GM19463 (cell line): ENCODE results near the gene TMX4.

Experiments used
- ATAC-seq: cut with Tn5 transposase; IDR thresholded peaks from one replicate; pipeline ENCODE4 v1.9.1; 2021; ENCODE audit warnings: mild to moderate bottlenecking, moderate library complexity; ENCODE audit not compliant: unreplicated experiment

TMX4 gene

DNA sequence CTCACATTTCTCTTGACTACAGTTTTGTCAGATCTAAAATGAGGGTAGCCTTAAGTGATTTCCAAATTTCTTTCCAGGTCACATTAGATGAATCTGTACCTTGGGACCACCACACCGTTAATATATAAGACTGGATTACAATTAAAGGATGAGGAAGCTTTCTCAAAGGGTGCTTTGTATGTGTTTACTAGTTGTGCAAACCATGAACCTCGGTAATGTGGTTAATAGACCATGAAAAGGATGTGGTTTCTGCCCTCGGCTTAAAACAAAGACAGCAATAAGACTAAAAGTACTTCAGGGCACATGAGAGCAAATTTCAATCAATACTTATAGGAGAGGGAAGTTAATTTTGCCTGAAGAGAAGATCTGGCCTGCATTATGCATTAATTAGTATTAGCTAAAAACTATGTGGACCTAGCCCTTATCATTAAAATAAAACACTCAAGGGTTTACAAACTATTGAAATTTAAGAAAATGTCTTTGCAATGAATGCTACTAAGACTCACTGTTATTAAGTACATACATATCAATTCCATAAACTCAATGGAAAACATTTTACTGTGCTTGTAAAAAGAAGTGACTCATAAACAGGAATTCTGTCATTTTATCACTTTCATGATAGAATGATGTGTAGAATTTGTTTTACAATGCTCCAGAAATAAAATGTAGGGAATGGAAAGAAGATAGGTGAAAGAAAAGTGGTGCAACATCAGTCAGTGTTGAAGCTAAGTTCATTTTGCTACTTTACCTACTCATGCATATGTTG lies 936 bp upstream of the TMX4 start:
- peak; percentile 38 for ATAC-seq

DNA sequence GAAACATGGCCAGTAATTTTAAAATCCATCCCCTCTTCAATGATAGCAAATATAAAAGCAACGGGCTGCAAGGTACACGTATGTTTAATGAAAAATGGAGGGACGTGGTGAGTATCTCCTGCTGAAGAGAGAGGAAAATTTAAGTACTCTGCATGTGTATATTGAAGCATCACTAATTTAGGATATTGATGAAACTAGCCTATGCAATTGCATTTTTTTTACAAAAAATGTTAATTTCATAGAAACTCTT lies 362 bp upstream of the TMX4 start:
- no peak for ATAC-seq

DNA sequence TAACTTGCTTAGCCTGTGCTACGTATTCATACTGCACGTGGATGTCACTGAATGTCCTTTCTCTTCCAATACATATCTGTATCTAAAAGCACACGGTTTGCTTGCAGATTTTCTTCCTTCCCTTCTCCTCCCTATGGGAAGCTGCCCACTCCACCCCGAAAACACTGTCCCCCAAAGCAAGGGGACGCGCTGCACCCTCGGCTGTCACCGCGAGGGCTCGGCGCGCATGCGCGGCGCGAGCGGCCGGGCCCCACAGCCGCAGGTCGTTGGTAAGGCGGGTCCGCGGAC lies 659 bp downstream of the TMX4 start:
- peak; percentile 61 for ATAC-seq

DNA sequence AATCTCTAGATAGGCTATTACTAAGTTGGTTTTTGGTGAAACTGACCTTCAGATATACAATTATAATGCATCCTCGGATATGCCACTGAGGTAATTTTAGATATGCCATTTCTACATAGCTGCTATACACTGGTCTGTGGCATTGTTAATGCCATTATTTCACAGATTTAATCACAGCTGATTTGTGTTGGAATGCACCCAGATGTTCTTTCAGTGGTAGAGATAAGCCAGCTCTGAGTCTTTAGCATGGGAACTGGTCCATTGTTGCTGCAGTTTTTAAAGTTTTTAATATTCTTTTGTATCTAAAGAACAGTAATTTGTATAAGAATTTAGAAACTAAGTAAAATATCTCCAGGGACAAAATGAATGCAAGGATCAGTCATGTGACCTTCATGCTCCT lies 6.8 kb downstream of the TMX4 start:
- ATAC-seq, result no peak

DNA sequence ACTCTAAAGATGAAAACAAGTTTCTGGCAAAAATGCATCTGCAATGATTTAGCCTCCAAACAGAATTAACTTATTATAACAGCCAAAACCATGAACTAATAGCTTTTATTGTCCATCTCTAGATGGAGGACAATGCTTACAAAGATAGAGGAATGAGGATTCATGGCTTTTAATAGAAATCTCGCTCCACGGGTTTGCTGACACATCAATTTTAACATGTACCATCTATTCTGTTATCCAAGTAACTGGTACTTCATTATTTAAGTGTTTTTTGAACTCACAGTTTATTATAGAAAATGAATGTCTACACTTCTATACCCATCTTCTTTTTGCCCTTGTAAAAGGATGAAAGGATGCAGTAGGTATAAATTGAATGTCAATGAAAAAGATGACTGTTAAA lies 10.8 kb downstream of the TMX4 start:
- ATAC-seq, result no peak

DNA sequence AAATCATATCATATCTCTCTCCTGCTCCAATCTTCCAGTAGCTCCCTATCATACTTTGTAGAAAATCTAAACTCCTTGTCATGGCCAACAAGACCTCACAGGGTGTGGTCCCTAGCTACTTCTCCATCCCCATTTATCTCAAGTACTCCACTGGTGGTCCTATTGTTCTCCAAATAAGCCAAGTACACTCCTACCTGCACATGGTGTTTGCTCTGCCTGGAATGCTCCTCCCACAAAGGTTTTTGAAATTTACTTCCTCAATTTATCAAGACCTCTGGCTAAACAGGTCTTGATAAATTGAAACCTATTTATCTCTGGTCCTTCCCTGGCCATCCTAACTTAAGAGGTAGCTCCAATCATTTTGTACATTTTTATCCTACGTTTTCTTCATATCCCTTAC lies 12.1 kb downstream of the TMX4 start:
- ATAC-seq, result no peak

DNA sequence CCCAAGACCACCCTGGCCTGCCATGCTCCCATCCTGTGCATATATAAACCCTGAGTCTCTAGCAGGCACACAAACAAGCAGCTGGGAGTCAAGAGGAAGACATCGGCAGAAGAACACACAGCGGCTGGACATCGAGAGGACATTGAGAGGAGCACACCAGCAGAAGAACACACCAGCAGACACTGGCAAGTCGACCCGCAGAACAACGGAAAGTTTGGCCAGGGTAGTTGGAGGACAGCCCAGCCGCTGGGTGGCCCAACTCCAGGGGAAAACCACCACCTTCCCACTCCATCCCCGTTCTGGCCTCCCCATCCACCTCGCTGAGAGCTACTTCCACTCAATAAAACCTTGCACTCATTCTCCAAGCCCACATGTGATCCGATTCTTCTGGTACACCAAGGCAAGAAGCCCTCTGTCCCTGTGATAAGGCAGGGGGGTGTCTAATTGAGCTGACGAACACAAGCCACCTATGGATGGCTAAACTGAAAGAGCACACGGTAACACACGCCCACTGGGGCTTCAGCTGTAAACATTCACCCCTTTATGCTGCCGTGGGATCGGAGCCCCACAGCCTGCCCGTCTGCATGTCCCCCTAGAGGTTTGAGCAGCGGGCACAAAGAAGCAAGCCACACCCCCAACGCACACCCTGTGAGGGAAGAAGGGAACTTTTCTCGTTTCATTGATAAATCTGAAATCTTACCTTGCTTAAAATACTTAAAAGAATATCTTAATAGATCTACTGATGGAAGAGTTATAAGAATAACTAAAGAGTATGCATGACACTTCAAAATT lies 13.8 kb downstream of the TMX4 start:
- no peak for ATAC-seq

DNA sequence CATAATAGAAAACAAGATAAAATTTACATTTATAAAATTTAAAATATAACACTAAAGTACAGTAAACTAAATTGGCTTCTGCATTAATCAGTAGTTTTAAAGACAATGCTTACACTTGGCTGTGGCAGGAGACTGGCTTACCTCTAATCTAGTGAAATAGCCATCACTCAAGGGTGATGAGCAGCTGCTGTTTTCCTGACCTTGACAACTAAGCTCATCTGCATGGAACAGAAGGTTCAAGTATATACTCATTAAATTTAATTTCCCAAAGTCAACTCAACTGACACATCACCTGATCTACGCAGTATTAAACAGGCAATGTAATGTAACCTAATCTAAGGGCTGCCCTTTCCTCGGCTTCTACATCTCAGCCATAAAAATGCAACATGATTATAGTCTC lies 14.5 kb downstream of the TMX4 start:
- no peak for ATAC-seq

DNA sequence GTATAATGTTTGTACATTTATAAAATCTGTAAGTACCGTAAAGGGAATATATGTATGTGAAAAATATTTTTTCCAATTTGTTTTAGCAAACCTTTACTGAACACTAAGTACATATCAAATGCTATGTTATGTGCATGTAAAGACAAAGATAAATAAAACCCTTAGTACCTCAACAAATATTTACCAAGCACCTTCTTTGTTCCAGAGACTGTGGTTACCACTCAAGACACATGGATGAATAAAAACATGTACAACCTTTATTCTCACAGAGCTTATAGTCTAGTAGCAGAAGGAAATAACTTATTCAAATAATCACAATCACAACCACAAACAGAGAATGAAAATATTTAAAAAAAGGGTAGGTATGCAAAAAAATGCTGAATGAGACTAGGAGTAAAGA lies 17.5 kb downstream of the TMX4 start:
- ATAC-seq, result no peak

DNA sequence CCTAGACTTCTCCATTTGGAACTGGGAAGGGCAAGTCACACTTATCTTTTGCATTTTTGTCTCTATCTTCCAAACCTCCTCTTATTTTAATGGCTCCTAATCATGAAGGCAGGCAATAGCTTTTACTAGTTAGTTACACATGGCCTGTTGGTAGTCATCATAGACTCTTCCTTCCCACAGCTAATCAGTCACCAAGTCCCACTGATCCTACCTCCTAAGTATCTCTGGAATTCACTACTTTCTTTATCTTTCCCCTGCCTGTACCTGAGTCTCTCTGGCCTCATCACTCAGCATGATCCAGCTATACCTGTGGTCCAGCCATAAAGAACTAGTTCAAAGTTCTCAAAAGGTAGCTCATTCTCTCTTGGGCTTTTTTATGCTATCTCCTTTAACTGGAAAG lies 18.8 kb downstream of the TMX4 start:
- ATAC-seq, result no peak

DNA sequence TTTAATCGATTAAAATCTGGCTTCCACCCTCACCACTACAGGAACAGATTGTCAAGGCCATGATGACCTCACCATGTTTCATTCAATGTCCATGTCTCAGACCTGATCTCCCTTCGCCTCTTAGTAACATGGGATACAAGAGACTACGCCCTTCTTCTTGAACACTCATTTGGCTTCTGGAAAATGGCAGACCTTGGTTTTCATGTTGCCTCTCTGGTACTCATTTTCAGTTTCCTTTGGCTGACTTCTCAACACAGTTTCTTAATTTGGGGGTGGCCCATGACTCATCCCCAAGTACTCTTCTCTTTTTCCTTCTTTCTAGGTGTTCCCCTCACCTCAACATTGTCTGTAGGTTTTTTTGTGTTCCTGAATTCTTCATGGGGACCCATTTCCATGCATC lies 22.7 kb downstream of the TMX4 start:
- no peak for ATAC-seq

DNA sequence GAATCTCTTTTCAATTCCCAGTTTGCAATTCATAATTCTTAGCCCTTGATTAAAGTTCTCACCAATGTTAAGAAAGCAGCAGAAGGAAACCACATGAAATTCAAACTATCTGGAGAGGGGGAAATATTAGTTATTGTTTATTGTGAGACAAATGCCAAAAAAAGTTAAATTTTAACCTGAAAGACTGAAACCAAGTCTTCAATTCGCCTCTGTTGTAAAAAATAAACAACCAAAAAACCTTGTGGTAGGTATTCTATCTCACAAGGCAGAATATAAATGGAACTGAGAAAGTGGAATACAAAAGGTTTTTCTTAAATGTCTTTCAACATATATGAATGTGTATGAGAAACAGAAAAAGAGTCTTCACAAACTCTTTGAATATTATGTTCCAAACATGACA lies 24.8 kb downstream of the TMX4 start:
- ATAC-seq, result peak; percentile 65

DNA sequence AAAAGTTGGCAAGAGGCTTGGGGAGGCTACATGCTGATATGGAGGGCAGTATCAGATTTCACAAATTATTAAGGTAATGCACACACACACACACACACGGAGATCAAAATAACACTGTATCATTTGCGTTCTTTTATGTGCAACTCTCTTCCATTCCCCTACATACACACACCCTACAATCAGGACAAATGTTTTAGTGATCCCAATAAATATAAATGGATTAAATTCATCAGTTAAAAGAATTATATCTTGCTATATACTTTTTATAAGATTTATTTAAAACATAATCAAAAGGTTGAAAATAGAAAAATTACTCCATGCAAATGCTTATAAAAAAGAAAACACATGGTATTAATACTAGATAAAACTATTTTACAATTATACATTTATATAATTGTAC lies 25.9 kb downstream of the TMX4 start:
- no peak for ATAC-seq

DNA sequence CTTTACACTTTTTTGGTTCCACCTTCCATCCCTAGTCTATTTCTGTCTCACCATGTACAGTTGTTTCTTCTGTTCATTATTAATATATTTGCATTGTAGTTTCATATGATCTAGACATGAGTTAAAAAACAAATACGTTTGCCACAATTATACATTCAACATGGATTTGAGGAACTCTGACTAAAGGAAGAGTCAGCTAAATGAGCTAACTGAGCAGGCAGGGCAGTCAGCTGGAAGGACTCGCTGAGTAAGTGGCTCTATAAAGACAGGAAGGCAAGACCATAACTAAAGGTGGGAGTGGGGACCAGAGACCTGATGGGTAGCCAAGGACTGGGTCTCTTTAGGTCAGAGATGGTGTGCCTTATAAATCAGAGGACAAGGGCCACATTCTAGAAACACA lies 26.3 kb downstream of the TMX4 start:
- no peak for ATAC-seq

DNA sequence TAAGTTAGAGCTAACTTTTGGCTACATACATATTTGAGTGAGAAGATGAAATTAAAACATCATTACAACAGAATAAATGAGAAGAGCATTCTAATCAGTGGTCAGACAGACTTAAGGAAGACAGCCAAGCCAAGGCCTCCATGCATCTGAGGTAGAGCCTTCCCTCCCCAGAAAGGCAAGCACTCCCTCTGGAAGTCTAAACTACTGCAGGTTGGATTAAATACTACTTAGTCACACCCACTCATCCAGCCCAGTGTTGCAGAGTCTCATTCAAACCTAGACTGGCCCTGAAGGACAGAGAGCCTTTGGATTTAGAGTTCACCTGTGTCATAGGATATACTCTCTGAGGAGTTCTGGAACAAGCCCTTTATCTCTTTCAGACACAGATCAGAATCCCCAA lies 29.2 kb downstream of the TMX4 start:
- no peak for ATAC-seq

DNA sequence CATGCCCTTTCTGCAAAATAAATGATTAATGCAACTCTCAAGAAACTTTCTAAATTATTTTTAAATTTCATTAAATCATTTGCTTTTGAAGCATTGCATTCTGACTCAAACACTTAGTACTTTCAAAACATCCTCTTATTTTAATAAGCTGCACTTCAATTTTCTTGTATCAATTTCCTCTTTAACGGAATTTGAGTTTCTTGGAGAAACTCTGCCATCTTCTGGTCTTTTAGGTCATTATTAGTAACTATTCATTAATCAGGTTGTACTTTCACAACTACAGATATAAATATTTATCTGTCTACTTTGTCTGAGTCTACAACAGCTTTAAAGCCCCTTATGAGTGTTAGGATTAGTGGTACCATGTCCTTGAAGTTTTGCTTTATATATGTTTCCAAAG lies 30.2 kb downstream of the TMX4 start:
- no peak for ATAC-seq

DNA sequence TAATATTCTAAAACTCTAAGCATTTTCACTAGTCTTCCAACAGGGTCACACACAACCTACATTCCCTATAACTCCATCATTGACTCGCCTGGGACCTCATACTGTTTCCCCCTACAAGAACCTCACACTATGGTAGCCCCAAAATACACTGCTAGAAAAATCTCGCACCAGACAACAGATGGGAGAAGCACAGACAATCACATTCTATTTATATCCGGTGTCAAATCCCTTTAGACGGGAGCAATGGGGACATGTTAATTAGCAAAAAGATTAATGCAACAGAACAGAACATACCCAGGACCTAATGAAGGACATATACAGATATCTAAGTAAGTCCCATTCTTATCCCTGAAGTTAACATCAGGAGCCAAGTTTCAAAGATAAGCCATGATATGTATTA lies 33.6 kb downstream of the TMX4 start:
- no peak for ATAC-seq

DNA sequence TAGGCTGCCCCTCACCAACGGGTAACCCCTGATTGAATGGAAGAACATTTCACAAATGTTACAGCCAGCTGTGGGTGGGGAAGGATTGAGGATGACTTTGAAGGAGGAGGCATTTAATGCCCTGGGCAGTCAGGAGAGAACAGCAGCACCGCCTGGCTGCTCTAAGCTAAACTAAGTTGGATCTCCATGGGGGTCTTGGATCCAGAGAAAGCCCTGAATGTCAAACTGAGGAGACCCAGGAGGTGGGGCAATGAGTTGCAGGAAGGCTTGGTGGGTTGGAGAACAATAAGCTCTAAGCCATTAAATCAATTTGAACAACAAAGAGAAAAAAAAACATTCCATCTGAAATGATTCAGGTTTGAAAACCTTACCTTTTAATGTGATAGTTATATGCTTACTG lies 35.4 kb downstream of the TMX4 start:
- no peak for ATAC-seq

DNA sequence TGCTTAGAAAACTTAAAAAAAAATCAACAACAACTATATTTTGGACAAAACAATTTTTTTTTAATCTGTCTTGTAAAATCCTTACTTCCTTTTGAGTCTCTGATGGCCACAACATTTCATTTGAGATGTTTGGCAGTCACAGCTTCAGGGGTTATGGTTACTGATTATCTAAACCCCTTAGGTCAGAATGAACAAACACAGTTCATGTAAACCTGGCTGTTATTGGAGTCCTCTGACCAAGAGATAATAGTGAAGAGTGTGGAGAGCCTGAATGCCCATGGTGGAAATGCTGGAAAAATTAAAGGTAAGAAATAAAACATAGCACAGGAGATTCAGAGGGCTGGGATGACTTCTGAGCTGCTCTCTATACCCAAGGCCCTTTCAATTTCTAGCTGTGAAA lies 38.2 kb downstream of the TMX4 start:
- no peak for ATAC-seq

DNA sequence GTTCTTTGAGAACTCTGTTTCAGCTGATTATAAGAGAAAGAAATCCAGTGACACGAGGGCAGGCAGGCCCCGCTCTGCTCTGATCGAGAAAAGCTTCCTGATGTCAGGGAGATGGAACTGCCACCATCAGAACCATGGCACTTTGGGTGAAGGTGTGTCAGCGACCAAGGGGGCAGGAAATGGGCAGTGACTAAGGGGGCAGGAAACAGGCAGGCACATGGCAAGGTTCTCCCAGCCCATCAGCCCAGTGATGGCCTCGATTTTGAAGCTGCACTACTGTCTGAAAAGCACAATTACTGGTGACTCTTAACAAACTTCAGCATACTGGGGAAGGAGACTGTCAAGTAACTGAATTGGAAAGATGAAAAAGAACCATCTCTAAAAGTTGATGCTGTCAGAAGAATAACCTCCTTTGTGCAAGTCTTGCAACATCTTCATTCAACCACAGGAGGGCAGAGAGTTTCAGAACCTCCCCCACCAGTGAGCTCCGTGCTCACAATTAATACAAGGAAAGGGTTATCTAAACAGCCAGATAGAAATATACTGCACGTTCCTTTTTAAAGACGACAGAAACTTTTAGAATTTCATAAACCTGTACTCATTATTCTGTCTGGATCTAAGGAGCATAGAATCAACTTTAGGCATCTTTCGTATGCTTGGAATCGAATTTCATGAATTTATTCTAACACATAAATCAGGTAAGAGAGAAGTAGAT lies 39.1 kb downstream of the TMX4 start:
- peak; percentile 81 for ATAC-seq

DNA sequence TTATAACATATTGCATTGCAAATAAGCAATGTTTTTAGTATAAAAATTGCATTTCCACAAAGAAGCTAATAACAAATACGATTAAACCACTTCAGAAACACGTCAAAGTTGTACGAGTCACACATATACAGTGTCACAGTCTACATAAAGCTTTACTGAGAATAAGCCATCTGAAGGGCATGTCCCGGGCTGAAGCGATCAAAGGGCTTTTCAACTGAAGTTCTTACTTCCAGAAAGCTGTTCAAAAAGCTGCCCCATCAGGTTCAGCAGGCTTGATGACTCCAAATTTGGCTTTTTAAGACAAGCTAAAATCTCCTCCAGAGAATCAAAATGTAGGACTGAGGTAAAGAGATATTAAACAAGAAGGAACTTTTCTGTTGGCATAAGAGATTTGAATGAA lies 41.9 kb downstream of the TMX4 start:
- no peak for ATAC-seq

DNA sequence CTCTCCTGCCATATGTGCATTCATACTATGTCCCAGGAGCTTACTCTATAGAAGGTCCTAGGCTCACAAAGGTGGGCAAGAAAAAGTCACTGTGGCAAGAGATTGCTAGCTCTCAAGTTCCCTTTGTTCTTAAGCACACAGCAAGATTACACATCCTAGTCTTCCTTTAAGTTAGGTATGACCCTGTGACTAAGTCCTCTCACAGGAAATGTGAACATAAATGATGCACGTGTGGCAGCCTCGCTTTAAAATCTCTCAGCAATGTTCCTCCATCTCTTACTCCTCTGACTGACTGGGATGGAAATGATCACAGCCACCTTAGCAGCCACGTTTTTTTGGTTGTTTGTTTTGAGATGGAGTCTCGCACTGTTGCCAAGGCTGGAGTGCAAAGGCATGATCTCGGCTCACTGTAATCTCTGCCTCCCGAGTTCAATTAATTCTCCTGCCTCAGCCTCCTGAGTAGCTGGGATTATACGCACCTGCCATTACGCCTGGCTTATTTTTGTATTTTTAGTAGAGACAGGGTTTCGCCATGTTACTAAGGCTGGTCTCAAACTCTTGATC lies 43.6 kb downstream of the TMX4 start:
- no peak for ATAC-seq
